Endothelial cell of umbilical vein (primary cell): ENCODE measurements around the gene ZBTB7C.

ENCODE experiments used
- EZH2 ChIP-seq: IDR thresholded peaks from 2 replicates; pipeline ENCODE4 v1.6.1; 2012; ENCODE audit warnings: borderline replicate concordance, low read depth, mild to moderate bottlenecking, moderate library complexity, low read length, inconsistent platforms; ENCODE audit not compliant: severe bottlenecking
- GATA2 ChIP-seq: IDR thresholded peaks from 2 replicates; pipeline ENCODE4 v1.7.0; 2011; ENCODE audit warnings: low read depth, mild to moderate bottlenecking, moderate library complexity, mixed read lengths, low read length; ENCODE audit not compliant: insufficient read length, insufficient read depth
- POLR2A ChIP-seq: IDR thresholded peaks from 2 replicates; pipeline ENCODE4 v1.6.1; 2012; ENCODE audit warnings: low read depth, mild to moderate bottlenecking, control low read depth, low read length
- POLR2AphosphoS5 ChIP-seq: IDR thresholded peaks from 2 replicates; pipeline ENCODE4 v1.6.1; 2012; ENCODE audit warnings: low read depth, mild to moderate bottlenecking, control low read depth, low read length, moderate library complexity; ENCODE audit not compliant: insufficient read depth
- TF ChIP-seq, protein P1 (sequence below), 2 donors: IDR thresholded peaks; 1 replicate in 1 of 2; 2 replicates in 1 of 2; pipeline ENCODE4 v1.5.1; 2011; ENCODE audit warnings: low read length in 2 of 2, mild to moderate bottlenecking in 2 of 2, moderate library complexity in 2 of 2, control low read depth in 1 of 2, inconsistent platforms in 1 of 2, low read depth in 1 of 2; ENCODE audit not compliant: insufficient read depth in 1 of 2; ENCODE audit errors: extremely low read depth in 1 of 2

DNA sequence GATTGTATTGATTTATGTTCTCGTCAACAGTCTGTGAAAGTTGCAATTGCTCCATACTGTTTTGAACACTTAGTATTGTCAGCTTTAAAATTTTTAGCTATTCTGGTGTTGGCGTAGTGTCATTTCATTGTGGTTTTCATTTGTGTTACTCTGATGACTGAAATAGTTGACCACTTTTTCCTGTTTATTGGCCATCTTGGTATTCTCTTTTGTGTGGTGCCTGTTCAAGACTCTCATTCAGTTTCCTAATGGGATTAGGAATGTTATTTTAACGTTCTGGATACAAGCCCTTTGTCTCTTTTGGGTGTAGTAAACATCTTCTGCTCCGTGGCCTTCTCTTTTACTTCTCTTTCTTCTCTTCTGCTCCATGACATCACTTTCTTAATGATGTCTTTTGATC is 396.0 kb downstream of the ZBTB7C start:
- TF ChIP-seq, protein P1, sequence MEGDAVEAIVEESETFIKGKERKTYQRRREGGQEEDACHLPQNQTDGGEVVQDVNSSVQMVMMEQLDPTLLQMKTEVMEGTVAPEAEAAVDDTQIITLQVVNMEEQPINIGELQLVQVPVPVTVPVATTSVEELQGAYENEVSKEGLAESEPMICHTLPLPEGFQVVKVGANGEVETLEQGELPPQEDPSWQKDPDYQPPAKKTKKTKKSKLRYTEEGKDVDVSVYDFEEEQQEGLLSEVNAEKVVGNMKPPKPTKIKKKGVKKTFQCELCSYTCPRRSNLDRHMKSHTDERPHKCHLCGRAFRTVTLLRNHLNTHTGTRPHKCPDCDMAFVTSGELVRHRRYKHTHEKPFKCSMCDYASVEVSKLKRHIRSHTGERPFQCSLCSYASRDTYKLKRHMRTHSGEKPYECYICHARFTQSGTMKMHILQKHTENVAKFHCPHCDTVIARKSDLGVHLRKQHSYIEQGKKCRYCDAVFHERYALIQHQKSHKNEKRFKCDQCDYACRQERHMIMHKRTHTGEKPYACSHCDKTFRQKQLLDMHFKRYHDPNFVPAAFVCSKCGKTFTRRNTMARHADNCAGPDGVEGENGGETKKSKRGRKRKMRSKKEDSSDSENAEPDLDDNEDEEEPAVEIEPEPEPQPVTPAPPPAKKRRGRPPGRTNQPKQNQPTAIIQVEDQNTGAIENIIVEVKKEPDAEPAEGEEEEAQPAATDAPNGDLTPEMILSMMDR (IDR thresholded peaks at IDR 0.05; ENCODE audit: extremely low read depth in 1 of 2, insufficient read depth in 1 of 2, low read depth in 1 of 2, low read length in 2 of 2), result no peak
- TF ChIP-seq EZH2 (no peak), POLR2AphosphoS5 (no peak), POLR2A (no peak), GATA2 (no peak)
